ENCODE data around the gene ARHGEF2. TPM values are rescaled to one million over a fixed set of nuclear protein-coding genes. Genes with fewer than 3 reads are reported as not detected.

ARHGEF2 gene
- total and polyA plus RNA-seq, 9 of the 15 experiments (the other 6 are each of a cell fraction or from before 2014, with no cell fraction given), result 7.1 to 162 (median 62.2) TPM

GRCh38 chr1:155938220-155938627 lies 40.1 kb downstream of the ARHGEF2 start (continued):
- peak; percentile 87 for TF ChIP-seq CC2D1A (IDR thresholded peaks at IDR 0.05)
- TF ChIP-seq, protein P1, sequence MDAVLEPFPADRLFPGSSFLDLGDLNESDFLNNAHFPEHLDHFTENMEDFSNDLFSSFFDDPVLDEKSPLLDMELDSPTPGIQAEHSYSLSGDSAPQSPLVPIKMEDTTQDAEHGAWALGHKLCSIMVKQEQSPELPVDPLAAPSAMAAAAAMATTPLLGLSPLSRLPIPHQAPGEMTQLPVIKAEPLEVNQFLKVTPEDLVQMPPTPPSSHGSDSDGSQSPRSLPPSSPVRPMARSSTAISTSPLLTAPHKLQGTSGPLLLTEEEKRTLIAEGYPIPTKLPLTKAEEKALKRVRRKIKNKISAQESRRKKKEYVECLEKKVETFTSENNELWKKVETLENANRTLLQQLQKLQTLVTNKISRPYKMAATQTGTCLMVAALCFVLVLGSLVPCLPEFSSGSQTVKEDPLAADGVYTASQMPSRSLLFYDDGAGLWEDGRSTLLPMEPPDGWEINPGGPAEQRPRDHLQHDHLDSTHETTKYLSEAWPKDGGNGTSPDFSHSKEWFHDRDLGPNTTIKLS (IDR thresholded peaks at IDR 0.05; ENCODE audit: borderline replicate concordance, low read depth), result no peak
- TF ChIP-seq, protein P2, sequence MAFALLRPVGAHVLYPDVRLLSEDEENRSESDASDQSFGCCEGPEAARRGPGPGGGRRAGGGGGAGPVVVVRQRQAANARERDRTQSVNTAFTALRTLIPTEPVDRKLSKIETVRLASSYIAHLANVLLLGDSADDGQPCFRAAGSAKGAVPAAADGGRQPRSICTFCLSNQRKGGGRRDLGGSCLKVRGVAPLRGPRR (CRISPR knock-in tag; IDR thresholded peaks at IDR 0.05), result no peak
- TF ChIP-seq ZNF134 (CRISPR knock-in tag; conservative IDR thresholded peaks at IDR 0.05), result no peak
- no peak for TF ChIP-seq JUND (IDR thresholded peaks at IDR 0.05; ENCODE audit: borderline replicate concordance, low read depth, low read length)
- peak; percentile 42; the same call in 2 of the 3 replicates for TF ChIP-seq JUND (tag; IDR thresholded peaks at IDR 0.05; ENCODE audit: borderline replicate concordance, low read depth, low read length)
- TF ChIP-seq SRF (CRISPR knock-in tag; IDR thresholded peaks at IDR 0.05), result peak in 1 of 2 experiments; percentile 42; a peak in 1 of 4 replicates
- TF ChIP-seq L3MBTL2 (IDR thresholded peaks at IDR 0.05), result 0 out of 2 replicates have a peak, but pooled peaks have one; percentile 7
- TF ChIP-seq, protein P3, sequence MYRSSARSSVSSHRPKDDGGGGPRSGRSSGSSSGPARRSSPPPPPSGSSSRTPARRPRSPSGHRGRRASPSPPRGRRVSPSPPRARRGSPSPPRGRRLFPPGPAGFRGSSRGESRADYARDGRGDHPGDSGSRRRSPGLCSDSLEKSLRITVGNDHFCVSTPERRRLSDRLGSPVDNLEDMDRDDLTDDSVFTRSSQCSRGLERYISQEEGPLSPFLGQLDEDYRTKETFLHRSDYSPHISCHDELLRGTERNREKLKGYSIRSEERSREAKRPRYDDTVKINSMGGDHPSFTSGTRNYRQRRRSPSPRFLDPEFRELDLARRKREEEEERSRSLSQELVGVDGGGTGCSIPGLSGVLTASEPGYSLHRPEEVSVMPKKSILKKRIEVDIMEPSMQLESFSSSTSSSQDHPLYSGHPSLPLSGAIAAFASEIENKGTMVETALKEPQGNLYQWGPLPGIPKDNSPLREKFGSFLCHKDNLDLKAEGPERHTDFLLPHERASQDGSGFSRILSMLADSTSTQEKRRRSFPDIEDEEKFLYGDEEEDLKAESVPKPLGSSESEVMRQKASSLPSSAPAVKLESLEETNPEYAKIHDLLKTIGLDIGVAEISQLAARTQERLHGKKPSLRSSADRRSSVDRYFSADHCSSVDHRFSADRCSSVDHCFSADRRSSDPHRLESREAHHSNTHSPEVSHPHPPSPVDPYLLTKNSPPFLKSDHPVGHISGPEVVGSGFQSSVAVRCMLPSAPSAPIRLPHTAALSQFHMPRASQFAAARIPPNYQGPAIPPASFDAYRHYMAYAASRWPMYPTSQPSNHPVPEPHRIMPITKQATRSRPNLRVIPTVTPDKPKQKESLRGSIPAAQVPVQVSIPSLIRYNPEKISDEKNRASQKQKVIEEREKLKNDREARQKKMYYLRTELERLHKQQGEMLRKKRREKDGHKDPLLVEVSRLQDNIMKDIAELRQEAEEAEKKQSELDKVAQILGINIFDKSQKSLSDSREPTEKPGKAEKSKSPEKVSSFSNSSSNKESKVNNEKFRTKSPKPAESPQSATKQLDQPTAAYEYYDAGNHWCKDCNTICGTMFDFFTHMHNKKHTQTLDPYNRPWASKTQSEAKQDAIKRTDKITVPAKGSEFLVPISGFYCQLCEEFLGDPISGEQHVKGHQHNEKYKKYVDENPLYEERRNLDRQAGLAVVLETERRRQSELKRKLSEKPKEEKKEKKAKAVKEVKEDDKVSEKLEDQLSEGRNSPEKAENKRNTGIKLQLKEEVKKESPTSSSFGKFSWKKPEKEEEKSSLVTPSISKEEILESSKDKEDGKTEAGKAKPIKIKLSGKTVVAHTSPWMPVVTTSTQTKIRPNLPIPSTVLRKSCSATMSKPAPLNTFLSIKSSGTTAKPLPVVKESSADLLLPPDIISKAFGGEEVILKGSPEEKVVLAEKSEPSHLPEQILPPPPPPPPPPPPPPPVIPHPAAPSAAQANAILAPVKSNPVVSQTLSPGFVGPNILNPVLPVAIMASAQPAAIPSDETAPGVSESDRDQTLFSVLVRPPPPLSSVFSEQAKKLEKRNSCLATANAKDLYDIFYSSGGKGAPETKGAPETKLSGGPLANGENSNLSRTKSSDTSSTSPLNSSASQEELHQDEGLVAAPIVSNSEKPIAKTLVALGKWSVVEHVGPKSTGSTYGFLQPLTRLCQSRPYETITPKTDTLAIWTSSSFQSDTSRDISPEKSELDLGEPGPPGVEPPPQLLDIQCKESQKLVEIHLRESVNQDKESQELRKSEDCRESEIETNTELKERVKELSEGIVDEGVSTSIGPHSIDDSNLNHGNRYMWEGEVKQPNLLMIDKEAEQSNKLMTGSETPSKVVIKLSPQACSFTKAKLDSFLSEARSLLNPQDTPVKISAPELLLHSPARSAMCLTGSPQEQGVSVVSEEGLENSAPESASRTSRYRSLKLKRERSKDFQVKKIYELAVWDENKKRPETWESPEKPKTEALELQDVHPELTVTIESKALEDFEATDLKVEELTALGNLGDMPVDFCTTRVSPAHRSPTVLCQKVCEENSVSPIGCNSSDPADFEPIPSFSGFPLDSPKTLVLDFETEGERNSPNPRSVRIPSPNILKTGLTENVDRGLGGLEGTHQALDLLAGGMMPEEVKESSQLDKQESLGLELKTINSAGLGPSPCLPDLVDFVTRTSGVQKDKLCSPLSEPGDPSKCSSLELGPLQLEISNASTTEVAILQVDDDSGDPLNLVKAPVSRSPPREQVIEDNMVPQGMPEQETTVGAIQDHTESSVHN (IDR thresholded peaks at IDR 0.05; ENCODE audit: borderline replicate concordance in 1 of 2, low read depth in 1 of 2), result no peak
- TF ChIP-seq RAD21 (CRISPR knock-in tag; conservative IDR thresholded peaks at IDR 0.05 in 1 of 2, IDR thresholded peaks at IDR 0.05 in 1 of 2), result peak; percentile 97 to 98
- TF ChIP-seq E2F4 (CRISPR knock-in tag; IDR thresholded peaks at IDR 0.05; ENCODE audit: low read depth), result no peak
- no peak for TF ChIP-seq ZNF324 (CRISPR knock-in tag; IDR thresholded peaks at IDR 0.05)

Measured in K562 (cell line).